Neural progenitor cell (in vitro differentiated cells): ENCODE results near the gene GTF2F1.

Experiments
- CTCF ChIP-seq: fragments of 200-600 bp; sonication (generic); IDR thresholded peaks from 2 replicates; pipeline ENCODE4 v1.5.1; 2017; ENCODE audit warnings: antibody characterized with exemption, mild to moderate bottlenecking
- EZH2 ChIP-seq: fragments of 200-600 bp; sonication (generic); IDR thresholded peaks from 2 replicates; pipeline ENCODE4 v1.6.1; 2017; ENCODE audit warnings: antibody characterized with exemption, mild to moderate bottlenecking, moderate library complexity
- EZH2phosphoT487 ChIP-seq: fragments of 200-600 bp; sonication (generic); IDR thresholded peaks from 2 replicates; pipeline ENCODE4 v1.6.1; 2017; ENCODE audit warnings: antibody characterized with exemption

- TF ChIP-seq CTCF (no peak), EZH2 (no peak), EZH2phosphoT487 (no peak)
Measured at GRCh38 chr19:6423499-6424194, 30.7 kb upstream of the GTF2F1 start.
